HEK293 (cell line): ENCODE measurements around the gene HEYL.

Experiments used
- CTCF ChIA-PET: fragments of 350-600 bp; formaldehyde crosslinking; extraction: SDS; loops from one replicate; lab custom pipeline; 2021; ENCODE audit warnings: antibody characterized with exemption; lab: Yijun Ruan, JAX
- POLR2A ChIA-PET: fragments of 300-600 bp; formaldehyde crosslinking; extraction: SDS; loops from one replicate; lab custom pipeline; 2020; ENCODE audit warnings: antibody characterized with exemption, inconsistent platforms; lab: Yijun Ruan, JAX
- H3K27ac ChIP-seq: fragments of 200-500 bp; sonication (Bioruptor generic); 2 replicates; pipeline ENCODE4 v1.5.1; 2014; ENCODE audit warnings: low read depth, low read length, control low read depth, inconsistent platforms; ENCODE audit errors: extremely low read depth
- H3K36me3 ChIP-seq, 2 experiments: fragments of 200-500 bp in 1 of 2; sonication (Bioruptor generic) in 1 of 2; 1 replicate in 1 of 2; 2 replicates in 1 of 2; pipeline ENCODE4 v1.5.1; 2014 to 2017; ENCODE audit warnings: inconsistent platforms in 2 of 2, low read length in 2 of 2; ENCODE audit not compliant: control insufficient read depth in 2 of 2, insufficient read depth in 1 of 2
- H3K4me1 ChIP-seq: fragments of 200-500 bp; sonication (Bioruptor generic); 2 replicates; pipeline ENCODE4 v1.5.1; 2014; ENCODE audit warnings: mild to moderate bottlenecking, low read length, inconsistent platforms; ENCODE audit not compliant: control insufficient read depth, insufficient read depth
- H3K4me3 ChIP-seq: 2 replicates; pipeline ENCODE4 v1.5.1; 2011; ENCODE audit warnings: low read depth, mild to moderate bottlenecking, control low read depth, low read length, moderate library complexity
- H3K9me3 ChIP-seq: fragments of 200-500 bp; sonication (Bioruptor generic); 2 replicates; pipeline ENCODE4 v1.5.1; 2014; ENCODE audit warnings: low read depth, low read length, inconsistent platforms; ENCODE audit not compliant: control insufficient read depth, insufficient read depth
- GFI1B ChIP-seq: fragments of 450-650 bp; formaldehyde crosslinking; IDR thresholded peaks from 2 replicates; pipeline ENCODE4 v1.5.1; 2016; ENCODE audit warnings: missing biosample characterization, missing genetic modification characterization
- GLIS2 ChIP-seq: fragments of 450-650 bp; formaldehyde crosslinking; IDR thresholded peaks from 2 replicates; pipeline ENCODE4 v1.5.1; 2016; ENCODE audit warnings: missing biosample characterization, missing genetic modification characterization
- PRDM10 ChIP-seq: fragments of 450-650 bp; formaldehyde crosslinking; IDR thresholded peaks from 2 replicates; pipeline ENCODE4 v1.5.1; 2016; ENCODE audit warnings: missing biosample characterization, missing genetic modification characterization
- ZNF114 ChIP-seq: fragments of 450-650 bp; formaldehyde crosslinking; IDR thresholded peaks from 2 replicates; pipeline ENCODE4 v1.5.0; 2017; ENCODE audit warnings: missing biosample characterization, missing genetic modification characterization
- ZNF2 ChIP-seq: fragments of 450-650 bp; formaldehyde crosslinking; IDR thresholded peaks from 2 replicates; pipeline ENCODE4 v1.5.1; 2016; ENCODE audit warnings: missing biosample characterization, missing genetic modification characterization
- ZNF335 ChIP-seq: fragments of 450-650 bp; formaldehyde crosslinking; conservative IDR thresholded peaks from 2 replicates; pipeline ENCODE4 v1.5.1; 2016; ENCODE audit warnings: missing biosample characterization, missing genetic modification characterization
- ZNF530 ChIP-seq: fragments of 450-650 bp; formaldehyde crosslinking; IDR thresholded peaks from 2 replicates; pipeline ENCODE4 v1.5.1; 2016; ENCODE audit warnings: low read depth, missing biosample characterization, missing genetic modification characterization
- ZNF544 ChIP-seq: fragments of 450-650 bp; formaldehyde crosslinking; IDR thresholded peaks from 2 replicates; pipeline ENCODE4 v1.5.0; 2017; ENCODE audit warnings: missing biosample characterization, missing genetic modification characterization
- ZNF571 ChIP-seq: fragments of 450-650 bp; formaldehyde crosslinking; IDR thresholded peaks from 2 replicates; pipeline ENCODE4 v1.5.0; 2017; ENCODE audit warnings: missing biosample characterization, missing genetic modification characterization
- ZNF645 ChIP-seq: fragments of 450-650 bp; formaldehyde crosslinking; IDR thresholded peaks from 2 replicates; pipeline ENCODE4; 2016; ENCODE audit warnings: missing biosample characterization, missing genetic modification characterization
- ZNF658 ChIP-seq: fragments of 450-650 bp; formaldehyde crosslinking; IDR thresholded peaks from 2 replicates; pipeline ENCODE4; 2016; ENCODE audit warnings: missing biosample characterization, missing genetic modification characterization
- ZNF664 ChIP-seq: fragments of 450-650 bp; formaldehyde crosslinking; IDR thresholded peaks from 2 replicates; pipeline ENCODE4 v1.5.1; 2016; ENCODE audit warnings: missing biosample characterization, missing genetic modification characterization
- ZNF830 ChIP-seq: fragments of 450-650 bp; IDR thresholded peaks from 2 replicates; pipeline ENCODE4 v1.5.0; 2018; ENCODE audit warnings: missing biosample characterization, missing genetic modification characterization, low read depth, mild to moderate bottlenecking, moderate library complexity
- TF ChIP-seq, protein P1 (sequence below): fragments of 450-650 bp; formaldehyde crosslinking; IDR thresholded peaks from 2 replicates; pipeline ENCODE4 v1.5.1; 2016; ENCODE audit warnings: missing biosample characterization, missing genetic modification characterization

The HEYL gene

GRCh38 chr1:39628807-39629350 lies 10.6 kb downstream of the HEYL start:
- CTCF ChIA-PET = interaction anchor here (1.4 kb wide), 1 partner anchor 18 kb away, joined by 3 read pairs; no protein-coding TSS in a partner anchor
- no peak overlapping the region for H3K27ac ChIP-seq
- peaks cover 0 to 64% of the 10 kb centered on the region in 2 experiments; a peak in 1 of 3 replicates for H3K36me3 ChIP-seq
- POLR2A ChIA-PET = no interaction called here
- H3K4me1 ChIP-seq = no peaks in the 10 kb centered on the region
- H3K9me3 ChIP-seq = no peaks in the 10 kb centered on the region
- no peak overlapping the region for H3K4me3 ChIP-seq
- no peak for TF ChIP-seq ZNF658 (tag by site-specific recombination)
- 0 out of 2 replicates have a peak, but pooled peaks have one; percentile 17 for TF ChIP-seq PRDM10 (tag by site-specific recombination)
- no peak for TF ChIP-seq ZNF335 (tag by site-specific recombination)
- no peak for TF ChIP-seq ZNF530
- TF ChIP-seq, all 188 proteins: peak for 1

DNA sequence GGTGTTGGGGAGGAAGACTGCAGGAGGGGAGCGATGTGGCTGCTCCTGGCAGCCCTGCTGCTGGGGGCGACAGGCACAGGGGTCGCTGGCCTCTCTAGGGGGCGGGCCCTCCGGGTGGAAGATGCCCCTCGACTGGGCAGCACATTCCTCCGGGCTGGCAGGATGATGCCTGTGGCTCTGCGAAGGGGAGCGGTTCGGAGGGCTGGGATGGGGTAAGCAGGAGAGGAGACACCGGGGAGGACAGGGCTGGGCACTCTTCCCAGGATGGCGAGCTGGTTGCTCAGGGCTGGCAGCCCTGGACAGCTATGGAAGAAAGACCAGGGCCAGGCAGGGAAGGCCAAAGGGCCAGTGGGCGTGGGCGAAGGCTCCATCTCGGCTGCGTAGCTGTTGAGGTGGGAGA lies 12.8 kb downstream of the HEYL start:
- peaks cover 0 to 56% of the 10 kb centered on the region in 2 experiments; a peak in 1 of 3 replicates for H3K36me3 ChIP-seq
- ChIA-PET POLR2A (no interaction called here), CTCF (no interaction called here)
- no peak overlapping the region for H3K27ac ChIP-seq
- no peak overlapping the region for H3K4me3 ChIP-seq
- TF ChIP-seq GLIS2 (0 out of 2 replicates have a peak, but pooled peaks have one; percentile 13), ZNF544 (no peak)
- H3K4me1 ChIP-seq = no peaks in the 10 kb centered on the region
- no peaks in the 10 kb centered on the region for H3K9me3 ChIP-seq

GRCh38 chr1:39625462-39626273 lies 13.8 kb downstream of the HEYL start:
- Histone ChIP-seq H3K27ac (no peak overlapping the region), H3K4me3 (no peak overlapping the region), H3K36me3 (peaks cover 0 to 46% of the 10 kb centered on the region in 2 experiments; a peak in 1 of 3 replicates)
- POLR2A ChIA-PET = no interaction called here
- TF ChIP-seq ZNF2 (no peak), ZNF664 (tag by site-specific recombination) (no peak)
- TF ChIP-seq, all 188 proteins: peak for 0
- no peaks in the 10 kb centered on the region for H3K9me3 ChIP-seq
- H3K4me1 ChIP-seq = no peaks in the 10 kb centered on the region
- CTCF ChIA-PET = interaction anchor here (0.7 kb wide), 1 partner anchor 43 kb away, joined by 3 read pairs; no protein-coding TSS in a partner anchor

DNA sequence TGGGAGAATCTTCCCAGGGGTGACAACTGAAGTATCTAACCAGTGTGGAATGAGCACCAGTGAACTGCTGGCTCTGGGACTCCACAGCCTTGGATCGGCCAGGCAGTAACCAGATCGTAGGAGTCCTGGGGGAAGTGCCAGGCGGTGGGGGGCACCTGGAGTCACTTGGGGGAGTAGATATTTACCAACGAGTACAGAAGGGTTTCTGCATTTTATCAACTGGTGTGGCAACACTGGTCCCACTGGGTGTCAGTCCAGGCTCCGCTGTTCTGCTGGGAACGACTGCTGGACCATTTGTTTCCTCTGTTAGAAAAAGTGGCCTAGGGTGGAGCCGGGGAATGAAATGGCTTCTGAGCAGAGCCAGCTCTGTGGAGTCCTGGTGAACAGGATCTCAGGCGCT lies 14.4 kb downstream of the HEYL start:
- no peak overlapping the region for H3K27ac ChIP-seq
- peaks cover 0 to 40% of the 10 kb centered on the region in 2 experiments; a peak in 1 of 3 replicates for H3K36me3 ChIP-seq
- POLR2A ChIA-PET = no interaction called here
- H3K4me1 ChIP-seq = no peaks in the 10 kb centered on the region
- H3K4me3 ChIP-seq = no peak overlapping the region
- H3K9me3 ChIP-seq = no peaks in the 10 kb centered on the region
- CTCF ChIA-PET = interaction anchor here (3.2 kb wide), 1 partner anchor 15 kb away, joined by 19 read pairs; no protein-coding TSS in a partner anchor
- TF ChIP-seq ZNF645 (no peak), ZNF571 (no peak), ZNF114 (tag by site-specific recombination) (no peak), GFI1B (no peak), ZNF830 (no peak)
- TF ChIP-seq, protein P1, sequence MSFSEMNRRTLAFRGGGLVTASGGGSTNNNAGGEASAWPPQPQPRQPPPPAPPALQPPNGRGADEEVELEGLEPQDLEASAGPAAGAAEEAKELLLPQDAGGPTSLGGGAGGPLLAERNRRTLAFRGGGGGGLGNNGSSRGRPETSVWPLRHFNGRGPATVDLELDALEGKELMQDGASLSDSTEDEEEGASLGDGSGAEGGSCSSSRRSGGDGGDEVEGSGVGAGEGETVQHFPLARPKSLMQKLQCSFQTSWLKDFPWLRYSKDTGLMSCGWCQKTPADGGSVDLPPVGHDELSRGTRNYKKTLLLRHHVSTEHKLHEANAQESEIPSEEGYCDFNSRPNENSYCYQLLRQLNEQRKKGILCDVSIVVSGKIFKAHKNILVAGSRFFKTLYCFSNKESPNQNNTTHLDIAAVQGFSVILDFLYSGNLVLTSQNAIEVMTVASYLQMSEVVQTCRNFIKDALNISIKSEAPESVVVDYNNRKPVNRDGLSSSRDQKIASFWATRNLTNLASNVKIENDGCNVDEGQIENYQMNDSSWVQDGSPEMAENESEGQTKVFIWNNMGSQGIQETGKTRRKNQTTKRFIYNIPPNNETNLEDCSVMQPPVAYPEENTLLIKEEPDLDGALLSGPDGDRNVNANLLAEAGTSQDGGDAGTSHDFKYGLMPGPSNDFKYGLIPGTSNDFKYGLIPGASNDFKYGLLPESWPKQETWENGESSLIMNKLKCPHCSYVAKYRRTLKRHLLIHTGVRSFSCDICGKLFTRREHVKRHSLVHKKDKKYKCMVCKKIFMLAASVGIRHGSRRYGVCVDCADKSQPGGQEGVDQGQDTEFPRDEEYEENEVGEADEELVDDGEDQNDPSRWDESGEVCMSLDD (tag by site-specific recombination) = no peak
